HL-60 (cell line): ENCODE results near the gene IFT52.

ENCODE experiments used
- DNase-seq, 2 experiments: peaks; one replicate each; pipeline ENCODE4 v3.0.0-alpha.2; 2010 to 2020; ENCODE audit warnings: low read depth in 1 of 2, low spot score in 1 of 2
- H3K27ac ChIP-seq: fragments of 250-450 bp; sonication (Bioruptor Pico); replicated peaks from 2 replicates; pipeline ENCODE4 v1.5.1; 2020; ENCODE audit warnings: mild to moderate bottlenecking, moderate library complexity
- H3K27me3 ChIP-seq: fragments of 250-450 bp; sonication (Bioruptor Pico); 2 replicates; pipeline ENCODE4 v1.5.1; 2021; ENCODE audit warnings: mild to moderate bottlenecking, moderate library complexity; ENCODE audit not compliant: insufficient read depth, poor library complexity, severe bottlenecking
- H3K4me3 ChIP-seq: replicated peaks from 2 replicates; pipeline ENCODE4 v1.5.1; 2011; ENCODE audit warnings: mild to moderate bottlenecking, control low read depth, low read length; ENCODE audit not compliant: insufficient read depth
- GABPA ChIP-seq: IDR thresholded peaks from 2 replicates; pipeline ENCODE4 v1.6.1; 2012; ENCODE audit warnings: low read depth
- POLR2AphosphoS5 ChIP-seq: IDR thresholded peaks from 2 replicates; pipeline ENCODE4 v1.6.1; 2012; ENCODE audit warnings: low read depth
- SPI1 ChIP-seq: IDR thresholded peaks from 2 replicates; pipeline ENCODE4 v1.6.1; 2012; ENCODE audit warnings: low read depth, mild to moderate bottlenecking, borderline replicate concordance
- TF ChIP-seq, protein P1 (sequence below): IDR thresholded peaks from one replicate; pipeline ENCODE4 v1.5.1; 2011; ENCODE audit warnings: low read length, control low read depth, inconsistent platforms; ENCODE audit not compliant: insufficient read depth
- TF ChIP-seq, protein P2 (sequence below): IDR thresholded peaks from 2 replicates; pipeline ENCODE4 v1.6.1; 2012; ENCODE audit warnings: low read depth; ENCODE audit not compliant: insufficient replicate concordance

The IFT52 gene

DNA sequence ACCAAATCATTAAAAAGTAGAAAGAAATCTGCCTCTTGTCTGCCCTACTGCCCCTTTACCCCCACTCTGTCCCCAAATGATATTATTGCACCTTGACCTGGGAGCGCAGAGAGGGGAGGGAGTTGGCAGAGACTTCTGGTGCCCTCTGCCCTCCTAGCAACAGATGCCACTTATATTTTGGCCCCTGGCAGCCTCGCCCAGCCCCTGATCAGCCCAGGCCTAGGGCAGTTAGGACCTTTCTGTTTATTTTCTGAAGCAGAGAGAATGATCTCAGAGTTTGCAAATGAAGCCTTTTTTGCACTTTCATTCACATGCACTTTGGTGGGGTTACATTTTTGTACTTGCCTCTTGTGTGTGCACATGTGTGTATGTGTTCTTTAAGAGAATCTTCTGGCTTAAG lies 40.3 kb upstream of the IFT52 start:
- no peaks in the 10 kb centered on the region for H3K27me3 ChIP-seq
- TF ChIP-seq GABPA: no peak
- TF ChIP-seq, protein P1, sequence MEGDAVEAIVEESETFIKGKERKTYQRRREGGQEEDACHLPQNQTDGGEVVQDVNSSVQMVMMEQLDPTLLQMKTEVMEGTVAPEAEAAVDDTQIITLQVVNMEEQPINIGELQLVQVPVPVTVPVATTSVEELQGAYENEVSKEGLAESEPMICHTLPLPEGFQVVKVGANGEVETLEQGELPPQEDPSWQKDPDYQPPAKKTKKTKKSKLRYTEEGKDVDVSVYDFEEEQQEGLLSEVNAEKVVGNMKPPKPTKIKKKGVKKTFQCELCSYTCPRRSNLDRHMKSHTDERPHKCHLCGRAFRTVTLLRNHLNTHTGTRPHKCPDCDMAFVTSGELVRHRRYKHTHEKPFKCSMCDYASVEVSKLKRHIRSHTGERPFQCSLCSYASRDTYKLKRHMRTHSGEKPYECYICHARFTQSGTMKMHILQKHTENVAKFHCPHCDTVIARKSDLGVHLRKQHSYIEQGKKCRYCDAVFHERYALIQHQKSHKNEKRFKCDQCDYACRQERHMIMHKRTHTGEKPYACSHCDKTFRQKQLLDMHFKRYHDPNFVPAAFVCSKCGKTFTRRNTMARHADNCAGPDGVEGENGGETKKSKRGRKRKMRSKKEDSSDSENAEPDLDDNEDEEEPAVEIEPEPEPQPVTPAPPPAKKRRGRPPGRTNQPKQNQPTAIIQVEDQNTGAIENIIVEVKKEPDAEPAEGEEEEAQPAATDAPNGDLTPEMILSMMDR: no peak
- H3K27ac ChIP-seq: no peak overlapping the region
- no peak for DNase-seq
- H3K4me3 ChIP-seq: no peak overlapping the region

DNA sequence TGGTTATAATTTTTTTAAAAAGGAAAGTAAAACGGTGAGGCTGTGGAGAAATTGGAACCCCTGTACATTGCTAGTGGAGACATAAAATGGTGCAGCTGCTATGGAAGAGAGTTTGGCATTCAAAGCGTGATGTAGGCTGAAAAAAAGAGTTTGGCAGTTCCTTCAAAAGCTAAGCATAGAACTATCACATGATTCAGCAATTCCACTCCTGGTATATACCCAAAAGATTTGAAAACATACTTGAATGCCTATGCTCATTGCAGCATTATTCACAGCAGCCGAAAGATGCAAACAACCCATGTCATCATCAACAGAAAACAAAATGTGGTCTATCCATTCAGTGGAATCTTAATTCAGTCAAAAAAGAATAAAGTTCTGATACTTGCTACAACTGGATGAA lies 36.4 kb upstream of the IFT52 start:
- TF ChIP-seq SPI1: no peak
- Histone ChIP-seq H3K27me3 (no peaks in the 10 kb centered on the region), H3K27ac (no peak overlapping the region), H3K4me3 (no peak overlapping the region)
- DNase-seq: no peak

DNA sequence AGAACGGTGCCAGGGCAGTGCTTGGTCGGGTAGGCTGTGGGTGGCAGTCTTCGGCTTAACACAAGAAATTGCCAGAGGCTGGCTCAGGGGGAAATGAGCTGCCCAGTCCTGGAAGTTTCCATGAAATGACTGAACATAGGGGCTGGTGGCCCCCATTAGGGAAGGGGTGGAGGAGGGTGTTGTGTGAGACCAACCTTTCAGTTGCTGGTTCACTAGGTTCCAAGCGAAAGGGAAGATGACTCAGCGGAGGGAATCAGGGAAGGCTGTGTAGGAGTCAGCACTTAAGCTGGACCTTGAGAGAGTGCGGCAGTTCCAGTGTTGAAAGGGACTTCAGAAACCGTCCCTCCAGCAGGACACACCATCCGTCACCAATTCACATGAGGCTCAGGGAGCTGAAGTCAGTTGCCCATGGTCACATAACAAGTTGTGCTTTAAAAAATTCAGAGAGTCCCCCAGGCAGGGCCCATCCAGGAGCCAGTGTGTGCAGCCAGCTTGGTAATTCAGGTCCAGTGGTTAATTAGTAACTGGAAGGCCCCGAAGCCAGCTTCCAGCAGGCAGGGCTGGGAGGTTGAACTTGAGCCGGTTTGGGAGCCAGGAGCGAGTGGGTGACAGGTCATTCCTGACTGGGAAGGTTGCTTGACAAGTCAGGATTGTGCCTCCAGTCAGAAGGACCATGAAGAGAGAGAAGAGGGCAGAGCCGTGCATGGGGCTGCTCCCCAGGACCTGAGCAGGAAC lies 32.2 kb upstream of the IFT52 start, which contains the start of gene SGK2:
SGK2 (plus strand) TSS at position 616 of the 735 bp plus-strand sequence. CDS start 7,469 bp downstream, outside the sequence.
- Histone ChIP-seq H3K27ac (peak within 1 kb of the TSS; percentile 78), H3K4me3 (no peak within 1 kb of the TSS), H3K27me3 (no peaks in the 10 kb centered on the region)
- no peak for DNase-seq
- TF ChIP-seq POLR2AphosphoS5 (no peak), GABPA (no peak), SPI1 (no peak)
- TF ChIP-seq, protein P1: no peak
- TF ChIP-seq, protein P2, sequence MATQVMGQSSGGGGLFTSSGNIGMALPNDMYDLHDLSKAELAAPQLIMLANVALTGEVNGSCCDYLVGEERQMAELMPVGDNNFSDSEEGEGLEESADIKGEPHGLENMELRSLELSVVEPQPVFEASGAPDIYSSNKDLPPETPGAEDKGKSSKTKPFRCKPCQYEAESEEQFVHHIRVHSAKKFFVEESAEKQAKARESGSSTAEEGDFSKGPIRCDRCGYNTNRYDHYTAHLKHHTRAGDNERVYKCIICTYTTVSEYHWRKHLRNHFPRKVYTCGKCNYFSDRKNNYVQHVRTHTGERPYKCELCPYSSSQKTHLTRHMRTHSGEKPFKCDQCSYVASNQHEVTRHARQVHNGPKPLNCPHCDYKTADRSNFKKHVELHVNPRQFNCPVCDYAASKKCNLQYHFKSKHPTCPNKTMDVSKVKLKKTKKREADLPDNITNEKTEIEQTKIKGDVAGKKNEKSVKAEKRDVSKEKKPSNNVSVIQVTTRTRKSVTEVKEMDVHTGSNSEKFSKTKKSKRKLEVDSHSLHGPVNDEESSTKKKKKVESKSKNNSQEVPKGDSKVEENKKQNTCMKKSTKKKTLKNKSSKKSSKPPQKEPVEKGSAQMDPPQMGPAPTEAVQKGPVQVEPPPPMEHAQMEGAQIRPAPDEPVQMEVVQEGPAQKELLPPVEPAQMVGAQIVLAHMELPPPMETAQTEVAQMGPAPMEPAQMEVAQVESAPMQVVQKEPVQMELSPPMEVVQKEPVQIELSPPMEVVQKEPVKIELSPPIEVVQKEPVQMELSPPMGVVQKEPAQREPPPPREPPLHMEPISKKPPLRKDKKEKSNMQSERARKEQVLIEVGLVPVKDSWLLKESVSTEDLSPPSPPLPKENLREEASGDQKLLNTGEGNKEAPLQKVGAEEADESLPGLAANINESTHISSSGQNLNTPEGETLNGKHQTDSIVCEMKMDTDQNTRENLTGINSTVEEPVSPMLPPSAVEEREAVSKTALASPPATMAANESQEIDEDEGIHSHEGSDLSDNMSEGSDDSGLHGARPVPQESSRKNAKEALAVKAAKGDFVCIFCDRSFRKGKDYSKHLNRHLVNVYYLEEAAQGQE: no peak

DNA sequence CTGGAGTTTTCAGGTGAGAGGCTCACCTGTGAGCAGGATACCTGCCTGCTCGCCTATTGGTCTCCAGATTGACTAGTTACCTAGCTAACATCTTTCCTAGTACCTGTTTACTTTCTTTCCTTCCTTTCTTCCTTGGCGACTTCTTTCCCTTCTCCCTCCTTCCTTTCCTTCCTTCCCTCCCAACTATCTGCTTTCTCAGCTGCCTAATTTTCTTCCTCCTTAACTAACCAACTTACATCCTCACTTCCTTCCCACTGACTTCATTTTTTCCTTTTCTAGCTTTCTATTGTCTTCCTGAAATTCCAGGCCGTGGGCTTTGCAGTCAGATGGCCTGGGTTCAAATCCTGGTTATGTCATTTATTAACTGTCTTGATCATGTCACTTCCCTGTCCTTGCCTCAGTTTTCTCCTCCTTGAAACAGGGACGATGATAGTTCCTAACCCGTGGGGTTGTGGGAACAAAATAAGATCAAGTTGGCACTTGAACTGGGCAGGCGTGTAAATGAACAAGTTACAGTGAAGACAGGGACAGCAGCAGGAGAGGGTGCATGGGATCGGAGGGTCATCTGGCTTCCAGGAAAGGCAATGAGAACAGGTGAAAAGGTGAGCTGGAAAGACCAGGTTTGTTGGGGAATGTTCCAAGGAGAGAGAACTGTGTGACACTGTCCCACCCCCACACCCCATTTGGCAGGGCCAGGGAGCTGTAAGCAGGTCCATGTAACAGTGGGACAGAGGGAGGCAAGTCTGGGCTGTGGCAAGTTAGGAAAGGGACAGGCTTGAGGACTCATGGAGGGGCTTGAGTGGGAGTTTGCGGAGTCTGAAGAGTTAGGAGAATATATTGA lies 31.4 kb upstream of the IFT52 start:
- Histone ChIP-seq H3K27me3 (no peaks in the 10 kb centered on the region), H3K27ac (no peak overlapping the region), H3K4me3 (no peak overlapping the region)
- TF ChIP-seq, protein P1: no peak
- TF ChIP-seq POLR2AphosphoS5 (no peak), GABPA (no peak), SPI1 (no peak)
- TF ChIP-seq, protein P2: no peak
- DNase-seq: no peak
